COLO829 (cell line): ENCODE data around the gene HNRNPA3.
"Not testable (repeated sequence)": the region's sequence is repeated elsewhere in the genome, so short reads cannot be mapped to it uniquely, and the experiment has no call there.

Experiments used
- DNase-seq: peaks from one replicate; pipeline ENCODE4 v3.0.0; 2012; ENCODE audit warnings: low spot score

Gene HNRNPA3

DNA sequence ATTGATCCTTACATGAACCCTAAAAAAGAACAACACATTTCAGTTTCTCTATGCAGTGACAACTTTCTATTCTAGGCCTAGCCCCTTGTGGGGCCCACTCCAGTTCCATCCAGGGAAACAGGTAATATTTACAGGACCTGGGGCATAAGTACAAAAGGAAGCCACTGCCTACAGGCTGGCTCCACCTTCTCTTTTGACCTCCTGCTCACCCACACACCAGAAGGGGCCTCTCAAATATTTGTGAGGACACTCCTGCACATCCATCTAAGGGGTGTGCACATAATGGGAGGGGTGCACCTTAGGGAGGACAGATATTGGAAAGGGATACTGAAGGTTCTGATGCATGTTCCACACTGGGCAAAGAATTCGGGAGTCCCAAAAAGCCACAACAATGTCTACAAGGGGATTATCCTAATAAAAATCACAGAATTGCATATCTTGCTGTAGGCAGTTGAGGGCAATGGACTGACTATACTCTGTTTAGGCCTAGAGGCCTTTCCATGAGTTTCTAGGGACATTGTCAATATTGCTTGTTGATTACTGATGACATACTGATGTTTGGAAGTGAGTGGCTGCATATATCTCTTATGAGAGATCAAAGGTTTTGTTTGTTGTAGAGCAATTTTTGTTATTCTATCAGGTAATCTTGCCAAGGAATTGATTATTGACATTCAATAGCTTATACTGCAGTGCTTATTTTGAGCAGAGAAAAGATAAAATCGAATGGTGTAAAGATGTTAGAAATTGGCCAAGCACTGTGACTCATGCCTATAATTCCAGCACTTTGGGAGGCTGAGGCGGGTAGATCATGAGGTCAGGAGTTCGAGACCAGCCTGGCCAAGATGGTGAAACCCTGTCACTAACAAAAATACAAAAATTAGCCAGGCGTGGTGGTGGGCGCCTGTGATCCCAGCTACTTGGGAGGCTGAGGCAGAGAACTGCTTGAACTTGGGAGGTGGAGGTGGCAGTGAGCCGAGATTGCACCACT, 23.8 kb upstream of the HNRNPA3 start:
- no peak for DNase-seq

DNA sequence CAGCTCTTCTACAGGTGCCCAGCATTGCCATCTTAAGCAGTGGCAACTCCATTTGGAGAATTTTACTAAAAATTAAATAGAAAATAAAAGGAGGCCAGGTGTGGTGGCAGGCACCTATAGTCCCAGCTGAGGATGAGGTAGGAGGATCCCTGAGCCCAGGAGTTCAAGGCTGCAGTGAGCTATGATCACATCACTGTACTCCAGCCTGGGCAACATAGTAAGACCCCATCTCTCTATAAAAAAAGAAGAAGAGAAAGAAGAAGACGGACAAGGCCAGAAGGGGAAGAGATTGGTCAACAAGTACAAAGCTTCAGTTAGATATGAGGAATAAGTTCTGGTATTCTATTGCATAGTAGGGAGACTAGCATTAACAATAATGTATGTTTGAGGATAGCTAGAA, 21.7 kb upstream of the HNRNPA3 start:
- no peak for DNase-seq

- DNase-seq = no peak
Measured at GRCh38 chr2:177192788-177193187, 19.8 kb upstream of the HNRNPA3 start.

GRCh38 chr2:177193240-177193639, 19.4 kb upstream of the HNRNPA3 start:
- DNase-seq = no peak

- DNase-seq = no peak
Measured at GRCh38 chr2:177195194-177195593, 17.4 kb upstream of the HNRNPA3 start.

DNA sequence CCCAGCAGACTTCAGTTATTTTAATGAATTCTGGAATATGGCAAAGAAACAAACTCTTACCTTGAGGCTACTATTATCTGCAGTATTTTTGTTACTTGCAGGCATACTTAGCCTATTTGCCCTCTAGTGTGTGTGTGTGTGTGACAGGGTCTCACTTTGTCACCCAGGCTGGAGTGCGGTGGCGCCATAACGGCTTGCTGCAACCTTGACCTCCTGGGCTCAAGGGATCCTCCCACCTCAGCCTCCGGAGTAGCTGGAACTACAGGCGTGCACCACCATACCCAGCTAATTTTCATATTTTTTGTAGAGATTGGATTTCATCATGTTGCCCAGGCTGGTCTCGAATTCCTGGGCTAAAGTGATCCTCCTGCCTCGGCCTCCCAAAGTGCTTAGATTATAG, 12.2 kb upstream of the HNRNPA3 start:
- DNase-seq = not testable (repeated sequence)

DNA sequence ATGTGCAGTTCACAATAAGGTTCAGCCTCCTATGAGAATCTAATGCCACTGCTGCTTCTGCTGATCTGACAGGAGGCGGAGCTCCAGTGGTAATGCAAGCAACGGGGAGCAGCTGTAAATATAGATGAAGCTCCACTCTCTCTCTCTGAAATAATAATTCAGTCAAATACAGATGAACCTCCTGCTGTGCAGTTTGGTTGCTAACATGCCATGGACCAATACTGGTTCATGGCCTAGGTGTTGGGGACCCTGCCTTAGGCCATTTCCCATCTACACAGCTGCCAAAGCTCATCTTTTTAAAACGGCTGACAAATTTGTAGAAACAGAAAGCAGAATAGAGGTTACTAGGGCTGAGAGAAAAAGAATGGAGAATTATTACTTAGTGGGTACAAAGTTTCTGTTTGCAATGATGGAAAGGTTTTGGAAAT, 10.7 kb upstream of the HNRNPA3 start:
- no peak for DNase-seq

DNA sequence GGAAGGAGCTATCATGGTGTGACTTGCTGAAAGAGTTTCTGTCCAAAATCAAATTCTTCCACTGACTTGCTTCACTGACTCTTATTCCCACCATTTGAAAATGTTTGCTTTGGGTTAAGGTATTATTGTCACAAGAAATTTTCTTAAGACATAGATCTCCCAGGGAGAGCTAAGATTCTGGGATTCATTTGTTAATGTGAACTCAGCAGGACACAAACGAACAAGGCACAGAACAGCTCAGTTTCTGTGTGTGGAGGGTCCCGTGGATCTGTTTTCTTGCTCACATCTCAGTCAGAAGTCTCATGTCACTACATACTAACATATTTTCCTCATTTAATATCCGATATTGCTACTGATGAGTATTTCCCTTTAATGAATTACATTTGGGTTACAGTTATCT, 8.2 kb upstream of the HNRNPA3 start:
- DNase-seq = no peak

- no peak for DNase-seq
Measured at GRCh38 chr2:177207101-177207500, 5.5 kb upstream of the HNRNPA3 start.

DNA sequence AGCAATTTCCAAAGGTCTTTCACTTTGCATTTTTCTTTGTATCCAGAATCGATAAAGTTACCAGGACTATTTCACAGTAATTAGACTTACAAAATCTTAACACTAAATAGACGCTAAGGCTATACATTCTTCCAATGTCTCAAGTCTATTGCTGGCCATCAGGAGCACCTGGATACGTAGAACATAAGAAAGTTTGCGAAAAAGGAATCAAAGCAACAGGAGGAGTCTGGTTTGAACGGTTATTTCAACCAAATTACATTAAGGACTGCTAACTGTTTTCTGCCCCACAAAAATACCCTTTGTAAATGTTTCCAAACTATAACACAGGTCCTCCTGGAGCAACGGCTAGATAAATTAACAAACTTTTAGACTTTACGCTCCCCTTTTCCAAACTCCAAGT, 1.4 kb upstream of the HNRNPA3 start:
- no peak for DNase-seq

DNA sequence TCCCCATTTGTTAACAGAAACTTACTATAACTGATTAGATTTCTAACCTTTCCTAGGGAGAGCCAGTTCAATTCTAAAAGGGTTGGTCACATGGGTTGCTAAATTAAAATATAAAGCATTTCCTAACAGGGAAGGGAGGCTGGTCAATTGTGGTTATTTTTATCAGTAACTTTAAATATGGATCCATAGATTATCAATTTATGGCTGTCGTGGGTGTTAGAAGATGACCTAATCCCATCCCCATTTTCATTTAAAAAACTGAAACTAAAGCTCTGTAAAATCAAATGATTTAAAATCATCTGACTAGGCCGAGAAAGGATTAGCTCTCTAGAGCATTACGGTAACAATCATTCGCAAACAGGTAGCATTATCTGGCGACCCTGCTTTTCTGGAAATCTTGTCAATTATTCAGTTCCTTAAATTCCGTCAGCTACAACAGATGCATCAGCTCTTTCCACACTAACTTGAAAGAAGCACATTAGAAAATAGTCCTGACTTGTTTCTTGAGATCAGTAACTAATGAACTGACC, 953 bp upstream of the HNRNPA3 start:
- no peak for DNase-seq

DNA sequence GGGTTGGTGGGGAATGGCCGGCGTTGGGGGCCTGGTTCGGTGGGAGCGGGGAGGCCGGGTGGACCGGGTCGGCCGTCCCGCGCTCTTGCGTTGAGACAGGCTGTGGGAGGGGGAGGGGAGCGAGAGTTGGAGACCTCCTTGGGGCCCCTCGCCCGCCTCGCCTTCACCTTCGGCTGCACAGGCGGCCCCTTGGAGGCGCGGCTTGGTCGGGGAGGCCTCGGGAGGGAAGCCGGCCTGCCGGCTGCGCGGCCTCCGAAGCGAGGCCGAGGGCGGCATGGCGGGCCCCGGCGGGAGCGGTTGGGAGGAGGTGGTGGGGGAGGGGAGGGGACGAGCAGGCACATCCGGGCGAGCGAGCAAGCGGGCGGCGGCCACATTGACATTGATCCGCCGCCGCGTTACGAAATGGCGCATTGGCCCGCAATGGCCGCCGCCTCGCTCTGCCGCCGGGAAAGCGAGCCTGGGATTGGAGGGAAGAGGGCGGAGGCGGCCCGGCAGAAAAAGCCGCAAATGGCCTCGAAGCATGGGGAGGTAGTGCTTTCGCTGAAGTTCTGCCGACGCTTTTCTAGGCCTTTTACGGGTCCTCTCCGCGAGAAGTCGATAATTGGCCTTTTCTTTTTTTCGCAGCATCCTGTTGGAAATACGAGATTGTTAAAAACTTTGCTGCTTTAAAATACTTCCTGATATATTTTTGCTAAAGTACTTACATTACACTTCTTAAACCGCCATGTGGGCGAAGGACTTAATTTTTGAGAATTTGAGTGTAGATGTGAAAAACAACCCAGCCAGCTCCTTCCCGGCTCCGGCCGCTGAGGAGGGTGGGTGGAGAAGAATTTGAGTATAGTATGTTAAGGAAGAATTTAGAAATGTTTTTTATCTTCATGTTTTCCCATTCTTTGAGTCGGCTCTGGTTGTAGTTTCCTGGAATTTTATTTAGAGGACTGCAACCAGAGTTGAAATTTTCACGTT, 580 bp downstream of the HNRNPA3 start:
- peak; percentile 84 for DNase-seq

- no peak for DNase-seq
Measured at GRCh38 chr2:177217247-177217843, 4.8 kb downstream of the HNRNPA3 start.

DNA sequence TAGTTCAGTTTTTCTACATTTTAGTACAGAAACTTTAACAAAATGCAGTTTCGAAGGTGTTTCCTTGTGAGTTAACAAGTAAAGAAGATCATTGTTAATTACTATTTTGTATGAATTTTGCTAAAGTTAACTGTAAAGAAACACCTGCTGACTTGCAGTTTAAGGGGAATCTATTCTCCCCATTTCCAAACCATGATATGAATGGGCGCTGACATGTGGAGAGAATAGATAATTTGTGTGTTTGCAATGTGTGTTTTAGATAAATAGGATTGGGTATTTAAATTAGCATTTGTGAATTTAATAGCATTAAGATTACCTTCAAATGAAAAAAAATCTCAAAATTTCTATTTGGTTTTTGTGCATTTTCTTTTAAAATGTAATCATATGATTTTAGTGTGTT, 7.2 kb downstream of the HNRNPA3 start:
- not testable (repeated sequence) for DNase-seq

DNA sequence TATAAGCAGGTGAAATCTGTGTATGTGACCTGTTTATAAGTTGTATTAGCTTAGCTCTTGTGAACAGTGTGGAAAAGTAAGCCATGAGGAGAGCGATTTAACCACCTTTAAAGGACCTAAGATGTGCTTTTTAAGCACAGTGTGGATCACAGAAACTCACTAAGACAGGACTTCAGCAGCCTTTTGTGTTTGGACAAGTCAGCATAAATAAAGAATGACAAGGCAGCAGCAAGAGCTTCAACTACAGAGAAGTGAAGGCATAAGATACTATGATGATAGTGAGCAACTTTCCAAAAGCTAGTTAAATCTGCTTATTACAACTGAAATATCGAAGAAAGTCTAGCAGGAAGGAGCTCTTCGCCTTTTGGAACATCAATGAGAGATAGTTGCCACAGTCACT, 8.9 kb downstream of the HNRNPA3 start:
- DNase-seq = no peak

DNA sequence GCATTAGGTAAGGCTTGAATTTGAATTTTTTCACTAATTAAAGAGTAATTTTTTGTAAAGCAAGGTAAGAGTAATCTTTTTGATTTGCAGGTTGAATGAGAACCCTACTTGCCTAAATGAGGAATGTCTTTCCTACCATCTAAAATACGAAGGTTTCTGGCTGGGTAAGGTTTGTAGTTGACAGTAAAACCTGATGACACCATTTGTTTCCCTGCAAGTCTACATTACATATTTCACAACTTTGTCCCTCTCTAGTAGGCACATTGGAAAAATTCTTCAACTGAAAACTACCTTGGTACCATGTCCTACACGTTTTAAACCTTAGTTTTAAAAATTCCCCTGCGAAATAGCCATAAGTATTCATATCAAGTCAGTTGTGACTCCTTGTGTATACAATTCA, 9.4 kb downstream of the HNRNPA3 start:
- no peak for DNase-seq

GRCh38 chr2:177223436-177223835, 10.8 kb downstream of the HNRNPA3 start:
- DNase-seq = not testable (repeated sequence)

- DNase-seq = no peak
Measured at GRCh38 chr2:177225965-177226360, 13.4 kb downstream of the HNRNPA3 start.

- DNase-seq = no peak
Measured at GRCh38 chr2:177229442-177230242, 17.0 kb downstream of the HNRNPA3 start.

DNA sequence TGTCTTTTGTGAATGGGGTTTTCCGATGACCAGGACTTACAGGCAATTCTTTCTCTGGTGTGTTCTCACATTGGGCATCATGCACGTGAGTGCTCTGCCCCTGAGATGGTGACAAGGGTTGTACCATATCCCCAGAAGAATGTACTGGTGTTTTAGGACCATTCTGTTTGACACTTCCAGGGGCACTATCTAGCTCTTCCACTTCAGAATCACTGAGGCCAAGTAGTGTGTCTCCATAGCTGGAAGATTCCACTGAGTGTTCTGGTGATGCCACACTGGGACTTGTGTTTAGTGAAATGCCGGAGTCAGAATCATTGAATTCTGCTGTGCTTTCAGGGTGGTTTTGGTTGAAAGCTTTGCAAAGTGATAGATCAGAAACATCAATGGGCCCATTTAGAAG, 18.7 kb downstream of the HNRNPA3 start:
- no peak for DNase-seq

- DNase-seq = no peak
Measured at GRCh38 chr2:177232098-177232704, 19.6 kb downstream of the HNRNPA3 start.
